Astrocyte (in vitro differentiated cells and primary cell): ENCODE data around the gene MTF1.

ENCODE experiments used
- CTCF ChIP-seq: IDR thresholded peaks from 2 replicates; pipeline ENCODE4 v1.5.1; 2011; ENCODE audit warnings: low read depth, mild to moderate bottlenecking, inconsistent platforms, low read length, moderate library complexity; ENCODE audit not compliant: insufficient read depth
- EZH2 ChIP-seq: IDR thresholded peaks from 2 replicates; pipeline ENCODE4 v1.6.1; 2012; ENCODE audit warnings: mild to moderate bottlenecking, low read length, inconsistent platforms; ENCODE audit not compliant: insufficient read depth

GRCh38 chr1:37878071-37878470, 18.7 kb upstream of the MTF1 start:
- TF ChIP-seq CTCF (no peak), EZH2 (no peak)
